HG02588 (cell line): ENCODE data around the gene ADSS1.

Experiments
- ATAC-seq: cut with Tn5 transposase; IDR thresholded peaks from one replicate; pipeline ENCODE4 v1.9.1; 2021; ENCODE audit warnings: mild to moderate bottlenecking, moderate library complexity; ENCODE audit not compliant: unreplicated experiment

ADSS1 gene

GRCh38 chr14:104766256-104766862 lies 42.3 kb downstream of the ADSS1 start:
- no peak for ATAC-seq

- no peak for ATAC-seq
Measured at GRCh38 chr14:104766863-104767633, 43.0 kb downstream of the ADSS1 start.

GRCh38 chr14:104767634-104767918 lies 43.5 kb downstream of the ADSS1 start:
- no peak for ATAC-seq

- peak; percentile 66 for ATAC-seq
Measured at GRCh38 chr14:104768437-104769323, 44.7 kb downstream of the ADSS1 start.

GRCh38 chr14:104769324-104770071 lies 45.5 kb downstream of the ADSS1 start:
- no peak for ATAC-seq

GRCh38 chr14:104770072-104770579 lies 46.1 kb downstream of the ADSS1 start:
- ATAC-seq, result no peak

GRCh38 chr14:104770851-104771272 lies 46.8 kb downstream of the ADSS1 start:
- ATAC-seq, result no peak

GRCh38 chr14:104771374-104771773 lies 47.3 kb downstream of the ADSS1 start:
- no peak for ATAC-seq

- ATAC-seq, result no peak
Measured at GRCh38 chr14:104771918-104772706, 48.1 kb downstream of the ADSS1 start.

- no peak for ATAC-seq
Measured at GRCh38 chr14:104772707-104773504, 48.9 kb downstream of the ADSS1 start.

- ATAC-seq, result no peak
Measured at GRCh38 chr14:104773505-104774452, 49.8 kb downstream of the ADSS1 start.

GRCh38 chr14:104774453-104775072 lies 50.5 kb downstream of the ADSS1 start:
- ATAC-seq, result no peak

- ATAC-seq, result no peak
Measured at GRCh38 chr14:104775073-104775489, 51.1 kb downstream of the ADSS1 start.

- ATAC-seq, result no peak
Measured at GRCh38 chr14:104776481-104776880, 52.5 kb downstream of the ADSS1 start.

- ATAC-seq, result no peak
Measured at GRCh38 chr14:104776961-104777807, 53.2 kb downstream of the ADSS1 start.

GRCh38 chr14:104777808-104778249 lies 53.8 kb downstream of the ADSS1 start:
- no peak for ATAC-seq
